ENCODE measurements around the gene NRXN3.

The NRXN3 gene

GRCh38 chr14:79443602-79444001 is 1273.4 kb downstream of the NRXN3 start:
- no peak overlapping the region for H3K27ac ChIP-seq (ENCODE audit: extremely low read depth, low read depth, low read length)
- TF ChIP-seq BCL11A (tag by site-specific recombination; IDR thresholded peaks at IDR 0.05; ENCODE audit: low read depth) (no peak), YY2 (tag by site-specific recombination; IDR thresholded peaks at IDR 0.05) (no peak), TRIM28 (IDR thresholded peaks at IDR 0.05; ENCODE audit: borderline replicate concordance, low read length) (no peak), ZNF76 (tag by site-specific recombination; IDR thresholded peaks at IDR 0.05; ENCODE audit: borderline replicate concordance, low read depth) (no peak), GLI2 (tag by site-specific recombination; IDR thresholded peaks at IDR 0.05; ENCODE audit: borderline replicate concordance, low read depth) (no peak), ZNF211 (tag by site-specific recombination; IDR thresholded peaks at IDR 0.05; ENCODE audit: low read depth) (no peak), ZSCAN30 (tag by site-specific recombination; IDR thresholded peaks at IDR 0.05) (no peak), ZNF423 (tag by site-specific recombination; IDR thresholded peaks at IDR 0.05) (no peak), ZNF24 (tag by site-specific recombination; IDR thresholded peaks at IDR 0.05) (no peak), ZNF239 (tag by site-specific recombination; IDR thresholded peaks at IDR 0.05) (no peak), ZBTB20 (tag by site-specific recombination; IDR thresholded peaks at IDR 0.05) (no peak), ZNF157 (tag by site-specific recombination; IDR thresholded peaks at IDR 0.05) (no peak)
- TF ChIP-seq, protein P1, sequence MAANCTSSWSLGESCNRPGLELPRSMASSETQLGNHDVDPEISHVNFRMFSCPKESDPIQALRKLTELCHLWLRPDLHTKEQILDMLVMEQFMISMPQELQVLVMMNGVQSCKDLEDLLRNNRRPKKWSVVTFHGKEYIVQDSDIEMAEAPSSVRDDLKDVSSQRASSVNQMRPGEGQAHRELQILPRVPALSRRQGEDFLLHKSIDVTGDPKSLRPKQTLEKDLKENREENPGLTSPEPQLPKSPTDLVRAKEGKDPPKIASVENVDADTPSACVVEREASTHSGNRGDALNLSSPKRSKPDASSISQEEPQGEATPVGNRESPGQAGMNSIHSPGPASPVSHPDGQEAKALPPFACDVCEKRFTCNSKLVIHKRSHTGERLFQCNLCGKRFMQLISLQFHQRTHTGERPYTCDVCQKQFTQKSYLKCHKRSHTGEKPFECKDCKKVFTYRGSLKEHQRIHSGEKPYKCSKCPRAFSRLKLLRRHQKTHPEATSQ (tag by site-specific recombination; IDR thresholded peaks at IDR 0.05), result no peak
- TF ChIP-seq, protein P2, sequence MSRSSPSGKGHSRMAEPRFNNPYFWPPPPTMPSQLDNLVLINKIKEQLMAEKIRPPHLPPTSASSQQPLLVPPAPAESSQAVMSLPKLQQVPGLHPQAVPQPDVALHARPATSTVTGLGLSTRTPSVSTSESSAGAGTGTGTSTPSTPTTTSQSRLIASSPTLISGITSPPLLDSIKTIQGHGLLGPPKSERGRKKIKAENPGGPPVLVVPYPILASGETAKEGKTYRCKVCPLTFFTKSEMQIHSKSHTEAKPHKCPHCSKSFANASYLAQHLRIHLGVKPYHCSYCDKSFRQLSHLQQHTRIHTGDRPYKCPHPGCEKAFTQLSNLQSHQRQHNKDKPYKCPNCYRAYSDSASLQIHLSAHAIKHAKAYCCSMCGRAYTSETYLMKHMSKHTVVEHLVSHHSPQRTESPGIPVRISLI (tag by site-specific recombination; IDR thresholded peaks at IDR 0.05), result no peak
- no peaks in the 10 kb centered on the region for H3K9me3 ChIP-seq (ENCODE audit: control insufficient read depth, insufficient read depth, low read depth, low read length)
- no peaks in the 10 kb centered on the region for H3K36me3 ChIP-seq (ENCODE audit: control insufficient read depth in 2 of 2, insufficient read depth in 1 of 2, low read length in 2 of 2)
- POLR2A ChIA-PET, result no interaction called here
- no peak overlapping the region for H3K4me3 ChIP-seq (ENCODE audit: low read depth, low read length)
- H3K4me1 ChIP-seq (ENCODE audit: control insufficient read depth, insufficient read depth, low read length), result 0 out of 2 replicates have a peak, but pooled peaks cover 2% of the 10 kb centered on the region
- CTCF ChIA-PET, result no interaction called here

DNA sequence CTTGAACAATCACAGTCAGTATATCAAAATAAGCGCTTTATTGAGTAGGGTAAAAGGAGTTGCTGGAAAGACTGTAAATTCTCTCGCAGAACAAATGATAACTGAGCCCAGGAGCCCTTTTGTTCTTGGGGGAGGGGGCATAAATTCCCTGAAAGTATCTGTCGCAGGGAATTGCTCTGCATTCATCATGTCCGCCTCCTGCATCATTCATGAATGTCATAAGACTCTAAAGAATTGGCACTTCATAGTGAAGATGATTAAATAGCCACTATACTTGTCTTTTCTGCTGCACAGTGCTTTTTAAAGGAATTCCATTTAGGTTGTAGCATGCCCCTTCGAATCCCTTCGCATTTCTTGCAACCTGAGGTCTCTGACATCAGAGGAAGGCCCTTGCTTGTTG is 1278.8 kb downstream of the NRXN3 start:
- Histone ChIP-seq H3K36me3 (ENCODE audit: control insufficient read depth in 2 of 2, insufficient read depth in 1 of 2, low read length in 2 of 2) (no peaks in the 10 kb centered on the region), H3K4me1 (ENCODE audit: control insufficient read depth, insufficient read depth, low read length) (no peaks in the 10 kb centered on the region), H3K4me3 (ENCODE audit: low read depth, low read length) (no peak overlapping the region), H3K9me3 (ENCODE audit: control insufficient read depth, insufficient read depth, low read depth, low read length) (no peaks in the 10 kb centered on the region), H3K27ac (ENCODE audit: extremely low read depth, low read depth, low read length) (no peak overlapping the region)
- CTCF ChIA-PET, result interaction anchor here (0.6 kb wide), 2 partner anchors 296 to 419 kb away, joined by 3 read pairs; no protein-coding TSS in a partner anchor
- POLR2A ChIA-PET, result no interaction called here
- TF ChIP-seq ZFHX2 (tag by site-specific recombination; conservative IDR thresholded peaks at IDR 0.05) (no peak), ZNF302 (tag by site-specific recombination; IDR thresholded peaks at IDR 0.05; ENCODE audit: low read depth) (no peak)

- Histone ChIP-seq H3K27ac (ENCODE audit: extremely low read depth, low read depth, low read length) (no peak overlapping the region), H3K36me3 (ENCODE audit: control insufficient read depth in 2 of 2, insufficient read depth in 1 of 2, low read length in 2 of 2) (no peaks in the 10 kb centered on the region), H3K4me3 (ENCODE audit: low read depth, low read length) (no peak overlapping the region), H3K9me3 (ENCODE audit: control insufficient read depth, insufficient read depth, low read depth, low read length) (no peaks in the 10 kb centered on the region), H3K4me1 (ENCODE audit: control insufficient read depth, insufficient read depth, low read length) (no peaks in the 10 kb centered on the region)
- ChIA-PET POLR2A (interaction anchor here (0.6 kb wide), 1 partner anchor 31 kb away, joined by 3 read pairs; no protein-coding TSS in a partner anchor), CTCF (interaction anchor here (0.5 to 1.1 kb wide), 2 partner anchors 262 to 406 kb away, joined by 3 to 9 read pairs; no protein-coding TSS in a partner anchor)
- TF ChIP-seq OSR2 (tag by site-specific recombination; IDR thresholded peaks at IDR 0.05), result no peak
- TF ChIP-seq, protein P3, sequence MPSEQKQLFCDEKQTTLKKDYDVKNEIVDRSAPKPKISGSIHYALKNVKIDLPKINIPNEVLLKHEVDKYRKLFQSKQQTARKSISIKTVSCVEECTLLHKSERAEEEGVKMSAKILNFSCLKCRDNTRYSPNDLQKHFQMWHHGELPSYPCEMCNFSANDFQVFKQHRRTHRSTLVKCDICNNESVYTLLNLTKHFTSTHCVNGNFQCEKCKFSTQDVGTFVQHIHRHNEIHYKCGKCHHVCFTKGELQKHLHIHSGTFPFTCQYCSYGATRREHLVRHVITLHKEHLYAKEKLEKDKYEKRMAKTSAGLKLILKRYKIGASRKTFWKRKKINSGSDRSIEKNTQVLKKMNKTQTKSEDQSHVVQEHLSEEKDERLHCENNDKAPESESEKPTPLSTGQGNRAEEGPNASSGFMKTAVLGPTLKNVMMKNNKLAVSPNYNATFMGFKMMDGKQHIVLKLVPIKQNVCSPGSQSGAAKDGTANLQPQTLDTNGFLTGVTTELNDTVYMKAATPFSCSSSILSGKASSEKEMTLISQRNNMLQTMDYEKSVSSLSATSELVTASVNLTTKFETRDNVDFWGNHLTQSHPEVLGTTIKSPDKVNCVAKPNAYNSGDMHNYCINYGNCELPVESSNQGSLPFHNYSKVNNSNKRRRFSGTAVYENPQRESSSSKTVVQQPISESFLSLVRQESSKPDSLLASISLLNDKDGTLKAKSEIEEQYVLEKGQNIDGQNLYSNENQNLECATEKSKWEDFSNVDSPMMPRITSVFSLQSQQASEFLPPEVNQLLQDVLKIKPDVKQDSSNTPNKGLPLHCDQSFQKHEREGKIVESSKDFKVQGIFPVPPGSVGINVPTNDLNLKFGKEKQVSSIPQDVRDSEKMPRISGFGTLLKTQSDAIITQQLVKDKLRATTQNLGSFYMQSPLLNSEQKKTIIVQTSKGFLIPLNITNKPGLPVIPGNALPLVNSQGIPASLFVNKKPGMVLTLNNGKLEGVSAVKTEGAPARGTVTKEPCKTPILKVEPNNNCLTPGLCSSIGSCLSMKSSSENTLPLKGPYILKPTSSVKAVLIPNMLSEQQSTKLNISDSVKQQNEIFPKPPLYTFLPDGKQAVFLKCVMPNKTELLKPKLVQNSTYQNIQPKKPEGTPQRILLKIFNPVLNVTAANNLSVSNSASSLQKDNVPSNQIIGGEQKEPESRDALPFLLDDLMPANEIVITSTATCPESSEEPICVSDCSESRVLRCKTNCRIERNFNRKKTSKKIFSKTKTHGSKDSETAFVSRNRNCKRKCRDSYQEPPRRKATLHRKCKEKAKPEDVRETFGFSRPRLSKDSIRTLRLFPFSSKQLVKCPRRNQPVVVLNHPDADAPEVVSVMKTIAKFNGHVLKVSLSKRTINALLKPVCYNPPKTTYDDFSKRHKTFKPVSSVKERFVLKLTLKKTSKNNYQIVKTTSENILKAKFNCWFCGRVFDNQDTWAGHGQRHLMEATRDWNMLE (tag by site-specific recombination; conservative IDR thresholded peaks at IDR 0.05; ENCODE audit: low read depth), result no peak
- TF ChIP-seq ZFP69B (tag by site-specific recombination; IDR thresholded peaks at IDR 0.05), result no peak
- TF ChIP-seq, protein P4, sequence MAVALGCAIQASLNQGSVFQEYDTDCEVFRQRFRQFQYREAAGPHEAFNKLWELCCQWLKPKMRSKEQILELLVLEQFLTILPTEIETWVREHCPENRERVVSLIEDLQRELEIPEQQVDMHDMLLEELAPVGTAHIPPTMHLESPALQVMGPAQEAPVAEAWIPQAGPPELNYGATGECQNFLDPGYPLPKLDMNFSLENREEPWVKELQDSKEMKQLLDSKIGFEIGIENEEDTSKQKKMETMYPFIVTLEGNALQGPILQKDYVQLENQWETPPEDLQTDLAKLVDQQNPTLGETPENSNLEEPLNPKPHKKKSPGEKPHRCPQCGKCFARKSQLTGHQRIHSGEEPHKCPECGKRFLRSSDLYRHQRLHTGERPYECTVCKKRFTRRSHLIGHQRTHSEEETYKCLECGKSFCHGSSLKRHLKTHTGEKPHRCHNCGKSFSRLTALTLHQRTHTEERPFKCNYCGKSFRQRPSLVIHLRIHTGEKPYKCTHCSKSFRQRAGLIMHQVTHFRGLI (tag by site-specific recombination; IDR thresholded peaks at IDR 0.05), result no peak
- TF ChIP-seq ZNF148 (tag by site-specific recombination; IDR thresholded peaks at IDR 0.05; ENCODE audit: borderline replicate concordance), result no peak
Observed at GRCh38 chr14:79451601-79452000, 1281.4 kb downstream of the NRXN3 start.
